Muscle of back (tissue), 13 donors: ENCODE measurements around the gene OBP2A. TPM values are rescaled to one million over a fixed set of nuclear protein-coding genes. Genes with fewer than 3 reads are reported as not detected.
"Not testable (repeated sequence)": the region's sequence is repeated elsewhere in the genome, so short reads cannot be mapped to it uniquely, and the experiment has no call there.

Experiments used
- DNase-seq, 3 donors: peaks; one replicate each; pipeline versions ENCODE4 v3.0.0 to v3.0.0-alpha.2; 2013
- long read RNA-seq, 9 donors: transcript quantifications; one replicate each; lab custom pipeline, GENCODE V29; 2026
- polyA plus RNA-seq, 10 donors: library from polyadenylated mRNA; unstranded; fragments of 120-200 nt; gene quantifications; one replicate each; pipeline ENCODE4 v1.2.1, GENCODE V29; 2013; ENCODE audit not compliant: insufficient read length in 10 of 10

OBP2A gene
- not detected for polyA plus RNA-seq
- long read RNA-seq, donor 1 = 0 reads
- long read RNA-seq, donor 2 = 0 reads
- long read RNA-seq, donor 3 = 0 reads
- long read RNA-seq, donor 4 = 0 reads
- long read RNA-seq, donor 5 = 0 reads
- long read RNA-seq, donor 6 = 0 reads
- long read RNA-seq, donor 7 = 0 reads
- long read RNA-seq, donor 8 = 0 reads
- long read RNA-seq, donor 9 = 0 reads

- DNase-seq = not testable (repeated sequence)
Measured at GRCh38 chr9:135545646-135546176, at the start of gene OBP2A. Gene OBP2A (plus strand): TSS chr9:135546126. CDS start chr9:135546181, 55 bp downstream.

GRCh38 chr9:135498381-135499126 is 47.4 kb upstream of the OBP2A start:
- DNase-seq = no peak

GRCh38 chr9:135499326-135500070 is 46.4 kb upstream of the OBP2A start:
- peak; percentile 83 to 94 (median 90) for DNase-seq

- no peak for DNase-seq
Measured at GRCh38 chr9:135500071-135500524, 45.8 kb upstream of the OBP2A start.

- peak; percentile 82 to 94 (median 90) for DNase-seq
Measured at GRCh38 chr9:135500525-135501260, 45.2 kb upstream of the OBP2A start, which contains the start of gene MRPS2. Gene MRPS2 (plus strand): TSS chr9:135500682. CDS start chr9:135500711, 29 bp downstream.

- DNase-seq = no peak
Measured at GRCh38 chr9:135501261-135502167, 44.4 kb upstream of the OBP2A start.

GRCh38 chr9:135502168-135502872 is 43.6 kb upstream of the OBP2A start:
- DNase-seq = no peak

- DNase-seq = no peak
Measured at GRCh38 chr9:135502873-135503321, 43.0 kb upstream of the OBP2A start.

- DNase-seq = no peak
Measured at GRCh38 chr9:135503371-135504261, 42.3 kb upstream of the OBP2A start.

- DNase-seq = peak in 2 of 3 donors; percentile 32 to 55
Measured at GRCh38 chr9:135504262-135505243, 41.4 kb upstream of the OBP2A start.

GRCh38 chr9:135505406-135506187 is 40.3 kb upstream of the OBP2A start:
- no peak for DNase-seq

- DNase-seq = no peak
Measured at GRCh38 chr9:135506327-135507103, 39.4 kb upstream of the OBP2A start.

GRCh38 chr9:135507104-135508035 is 38.6 kb upstream of the OBP2A start:
- DNase-seq = no peak

GRCh38 chr9:135508211-135508820 is 37.6 kb upstream of the OBP2A start:
- no peak for DNase-seq
